ENCODE measurements around the gene GSK3B.

GSK3B gene

GRCh38 chr3:120093119-120093910 is 932 bp downstream of the GSK3B start:
- peak; percentile 92 for DNase-seq (ENCODE audit: low read depth in 2 of 2)
- H3K4me3 ChIP-seq (replicated peaks in 1 of 2; ENCODE audit: low read depth in 2 of 2, low read length in 2 of 2): peak overlapping the region; percentile 77 to 86
- no peak for TF ChIP-seq CTCF (IDR thresholded peaks at IDR 0.05; ENCODE audit: low read depth, low read length)

GRCh38 chr3:120092474-120092873 is 1.8 kb downstream of the GSK3B start:
- no peak for TF ChIP-seq CTCF (IDR thresholded peaks at IDR 0.05; ENCODE audit: low read depth, low read length)
- H3K4me3 ChIP-seq (replicated peaks in 1 of 2; ENCODE audit: low read depth in 2 of 2, low read length in 2 of 2): peak overlapping the region; percentile 77 to 86
- no peak for DNase-seq (ENCODE audit: low read depth in 2 of 2)

- peak overlapping the region; percentile 77 to 86 for H3K4me3 ChIP-seq (replicated peaks in 1 of 2; ENCODE audit: low read depth in 2 of 2, low read length in 2 of 2)
- no peak for DNase-seq (ENCODE audit: low read depth in 2 of 2)
- TF ChIP-seq CTCF (IDR thresholded peaks at IDR 0.05; ENCODE audit: low read depth, low read length): no peak
These were observed 3.8 kb downstream of the GSK3B start for GRCh38 chr3:120090422-120090821.

- H3K4me3 ChIP-seq (replicated peaks in 1 of 2; ENCODE audit: low read depth in 2 of 2, low read length in 2 of 2): no peak overlapping the region
- TF ChIP-seq CTCF (IDR thresholded peaks at IDR 0.05; ENCODE audit: low read depth, low read length): no peak
- DNase-seq (ENCODE audit: low read depth in 2 of 2): no peak
These were observed 5.2 kb downstream of the GSK3B start for GRCh38 chr3:120089089-120089488.

- no peak for DNase-seq (ENCODE audit: low read depth in 2 of 2)
- TF ChIP-seq CTCF (IDR thresholded peaks at IDR 0.05; ENCODE audit: low read depth, low read length): no peak
- H3K4me3 ChIP-seq (replicated peaks in 1 of 2; ENCODE audit: low read depth in 2 of 2, low read length in 2 of 2): no peak overlapping the region
These were observed 5.6 kb downstream of the GSK3B start for GRCh38 chr3:120088622-120089021.

- no peak overlapping the region for H3K4me3 ChIP-seq (replicated peaks in 1 of 2; ENCODE audit: low read depth in 2 of 2, low read length in 2 of 2)
- no peak for TF ChIP-seq CTCF (IDR thresholded peaks at IDR 0.05; ENCODE audit: low read depth, low read length)
- DNase-seq (ENCODE audit: low read depth in 2 of 2): no peak
These were observed 12.5 kb downstream of the GSK3B start for GRCh38 chr3:120081719-120082118.

GRCh38 chr3:120080836-120081235 is 13.4 kb downstream of the GSK3B start:
- no peak for TF ChIP-seq CTCF (IDR thresholded peaks at IDR 0.05; ENCODE audit: low read depth, low read length)
- no peak for DNase-seq (ENCODE audit: low read depth in 2 of 2)
- no peak overlapping the region for H3K4me3 ChIP-seq (replicated peaks in 1 of 2; ENCODE audit: low read depth in 2 of 2, low read length in 2 of 2)

Data from cardiac fibroblast (primary cell).